NK-92 (cell line): ENCODE results near the gene KCTD1.

Source experiments
- DNase-seq: peaks from one replicate; lab custom pipeline; 2025; ENCODE audit not compliant: unreplicated experiment; lab: John Stamatoyannopoulos, UW

KCTD1 gene

GRCh38 chr18:26549263-26550094 is 1.1 kb upstream of the KCTD1 start:
- DNase-seq, result no peak

- no peak for DNase-seq
Measured at GRCh38 chr18:26547646-26548414, 523 bp downstream of the KCTD1 start.

GRCh38 chr18:26546875-26547645 is 1.3 kb downstream of the KCTD1 start:
- no peak for DNase-seq

GRCh38 chr18:26546170-26546874 is 2.0 kb downstream of the KCTD1 start:
- DNase-seq, result no peak

- no peak for DNase-seq
Measured at GRCh38 chr18:26545335-26546123, 2.8 kb downstream of the KCTD1 start.

GRCh38 chr18:26544451-26544850 is 3.9 kb downstream of the KCTD1 start:
- DNase-seq, result no peak

- DNase-seq, result no peak
Measured at GRCh38 chr18:26543373-26543772, 5.0 kb downstream of the KCTD1 start.

- no peak for DNase-seq
Measured at GRCh38 chr18:26540043-26540628, 8.2 kb downstream of the KCTD1 start.

GRCh38 chr18:26538524-26538923 is 9.8 kb downstream of the KCTD1 start:
- DNase-seq, result no peak

GRCh38 chr18:26536664-26537063 is 11.7 kb downstream of the KCTD1 start:
- no peak for DNase-seq

- DNase-seq, result no peak
Measured at GRCh38 chr18:26536032-26536431, 12.3 kb downstream of the KCTD1 start.

GRCh38 chr18:26535630-26536029 is 12.7 kb downstream of the KCTD1 start:
- DNase-seq, result no peak

GRCh38 chr18:26532367-26533340 is 15.7 kb downstream of the KCTD1 start:
- no peak for DNase-seq

- no peak for DNase-seq
Measured at GRCh38 chr18:26531605-26532298, 16.6 kb downstream of the KCTD1 start.

- no peak for DNase-seq
Measured at GRCh38 chr18:26526966-26527234, 21.5 kb downstream of the KCTD1 start.

- DNase-seq, result no peak
Measured at GRCh38 chr18:26526128-26526965, 22.0 kb downstream of the KCTD1 start.
